Psoas muscle (tissue), 8 donors: ENCODE data around the gene FRMPD1. TPM values are rescaled to one million over a fixed set of nuclear protein-coding genes. Genes with fewer than 3 reads are reported as not detected.

Experiments used
- ATAC-seq, 4 donors: fragments of 200-7000 bp; cut with Tn5 transposase; one replicate each; pipeline ENCODE4 v1.9.1; 2020; ENCODE audit warnings: moderate library complexity in 3 of 4, mild to moderate bottlenecking in 2 of 4
- DNase-seq, 2 donors: peaks; one replicate each; pipeline ENCODE4 v3.0.0-alpha.2; 2020
- H3K27ac ChIP-seq: fragments of 200-600 bp; one replicate; pipeline ENCODE4 v1.8.0; 2022
- H3K27me3 ChIP-seq, 3 donors: fragments of 200-600 bp in 1 of 3; one replicate each; pipeline versions ENCODE4 v1.6.1 to v1.8.0; 2013 to 2022; ENCODE audit warnings: low read length in 2 of 3, mild to moderate bottlenecking in 2 of 3, moderate library complexity in 1 of 3; ENCODE audit not compliant: insufficient read depth in 3 of 3
- H3K36me3 ChIP-seq, 2 donors: fragments of 200-600 bp in 1 of 2; one replicate each; pipeline versions ENCODE4 v1.6.1 to v1.8.0; 2013 to 2022; ENCODE audit warnings: low read depth in 1 of 2, mild to moderate bottlenecking in 1 of 2, moderate library complexity in 1 of 2; ENCODE audit not compliant: insufficient read depth in 1 of 2
- H3K4me1 ChIP-seq: fragments of 200-600 bp; one replicate; pipeline ENCODE4 v1.8.0; 2022
- H3K4me3 ChIP-seq: fragments of 200-600 bp; one replicate; pipeline ENCODE4 v1.8.0; 2022; ENCODE audit warnings: mild to moderate bottlenecking
- H3K9me3 ChIP-seq: fragments of 200-600 bp; one replicate; pipeline ENCODE4 v1.8.0; 2022
- CTCF ChIP-seq: fragments of 200-600 bp; IDR thresholded peaks from one replicate; pipeline ENCODE4 v1.8.0; 2022; ENCODE audit warnings: antibody characterized with exemption
- WGBS, 3 donors: extraction: QIAGEN DNeasy Blood & Tissue Kit; methylation state at CpG; one replicate each; pipeline versions ENCODE4 v1.1.6 to v1.1.7; 2013; 5-methylcytosine and 5-hydroxymethylcytosine counted together
- intact Hi-C, 2 donors: fragments of 100-400 bp; cut with DNase I; formaldehyde crosslinking; loops; one replicate each; pipeline versions ENCODE4 v1.11.0 to v1.14.2; 2022
- polyA plus RNA-seq, 3 donors: library from polyadenylated mRNA; stranded (reverse); fragments of 200-250 nt; gene quantifications; one replicate each; pipeline ENCODE4 v1.2.3, GENCODE V29; 2013
- total RNA-seq, 4 donors: library from RNA; stranded (reverse); fragmentation: NEBNext Ultra II Directional in 2 of 4; extraction: Animal tissue kit (Norgen Biotek cat#: 25700) in 2 of 4; gene quantifications; one replicate each; pipeline versions ENCODE4 v1.2.1 to v1.2.4, GENCODE V29; 2021 to 2023
- donor health status: healthy with polysubstance abuse.
- donor health status: DM: no; HTN: no; CAD: no; lungs with moderate emphysema.
- donor health status: Bipolar disorder and iron deficiency.
- donor health status: healthy.
- donor health status: DM: yes; HTN: yes; CAD: no.
- donor health status: DM: no; HTN: no; CAD: no.
- donor health status: DM: no; HTN: no; CAD: no.
- donor health status: DM: yes; HTN: yes; CAD: no.

FRMPD1 gene
- total and polyA plus RNA-seq, 7 donors, result 0.48 to 6.1 (median 1.4) TPM

GRCh38 chr9:37769306-37769705, 118.6 kb downstream of the FRMPD1 start:
- Histone ChIP-seq H3K4me3 (no peak overlapping the region), H3K9me3 (no peaks in the 10 kb centered on the region), H3K4me1 (no peaks in the 10 kb centered on the region), H3K27ac (no peak overlapping the region), H3K27me3 (no peaks in the 10 kb centered on the region), H3K36me3 (peaks cover 7 to 68% of the 10 kb centered on the region in 2 donors)
- 74 to 83% (median 76%) methylated on average over 5 of the region's 5 CpGs for WGBS, 3 donors
- ATAC-seq (no peak), DNase-seq (no peak)
- TF ChIP-seq CTCF, result no peak
- intact Hi-C loops, result loop anchor here in 1 of 2 donors (5.0 kb wide), 1 partner anchor 157 kb away; no protein-coding TSS in a partner anchor

GRCh38 chr9:37769995-37770394, 119.2 kb downstream of the FRMPD1 start:
- no peak for ATAC-seq
- intact Hi-C loops, result loop anchor here in 1 of 2 donors (5.0 kb wide), 1 partner anchor 158 kb away; no protein-coding TSS in a partner anchor
- WGBS, 3 donors, result 91 to 97% (median 95%) methylated on average over 3 of the region's 3 CpGs
- H3K4me1 ChIP-seq, result no peaks in the 10 kb centered on the region
- no peak overlapping the region for H3K4me3 ChIP-seq
- no peak for DNase-seq
- H3K27ac ChIP-seq, result no peak overlapping the region
- H3K36me3 ChIP-seq, result peaks cover 3 to 69% of the 10 kb centered on the region in 2 donors
- no peaks in the 10 kb centered on the region for H3K27me3 ChIP-seq
- TF ChIP-seq CTCF, result no peak
- no peaks in the 10 kb centered on the region for H3K9me3 ChIP-seq

GRCh38 chr9:37775216-37775919, 124.6 kb downstream of the FRMPD1 start:
- Histone ChIP-seq H3K27ac (no peak overlapping the region), H3K27me3 (no peaks in the 10 kb centered on the region), H3K4me1 (no peaks in the 10 kb centered on the region), H3K36me3 (peaks cover 3 to 99% of the 10 kb centered on the region in 2 donors), H3K4me3 (no peak overlapping the region), H3K9me3 (no peaks in the 10 kb centered on the region)
- intact Hi-C loops, result no loop called here
- 95 to 100% (median 100%) methylated on average over 1 of the region's 1 CpG for WGBS, 3 donors
- ATAC-seq, result no peak
- TF ChIP-seq CTCF, result no peak
- no peak for DNase-seq

- no peak for DNase-seq
- intact Hi-C loops, result no loop called here
- H3K36me3 ChIP-seq, result peaks cover 4 to 99% of the 10 kb centered on the region in 2 donors
- no peaks in the 10 kb centered on the region for H3K27me3 ChIP-seq
- no peaks in the 10 kb centered on the region for H3K4me1 ChIP-seq
- H3K27ac ChIP-seq, result no peak overlapping the region
- 83 to 93% (median 88%) methylated on average over 5 of the region's 5 CpGs for WGBS, 3 donors
- TF ChIP-seq CTCF, result no peak
- H3K9me3 ChIP-seq, result no peaks in the 10 kb centered on the region
- no peak overlapping the region for H3K4me3 ChIP-seq
- ATAC-seq, result no peak
Observed at GRCh38 chr9:37776328-37776727, 125.6 kb downstream of the FRMPD1 start.
